HG03439 (cell line): ENCODE results near the gene FSTL4.

Experiments used
- ATAC-seq: cut with Tn5 transposase; IDR thresholded peaks from one replicate; pipeline ENCODE4 v1.9.1; 2021; ENCODE audit warnings: mild to moderate bottlenecking, moderate library complexity; ENCODE audit not compliant: unreplicated experiment

FSTL4 gene

DNA sequence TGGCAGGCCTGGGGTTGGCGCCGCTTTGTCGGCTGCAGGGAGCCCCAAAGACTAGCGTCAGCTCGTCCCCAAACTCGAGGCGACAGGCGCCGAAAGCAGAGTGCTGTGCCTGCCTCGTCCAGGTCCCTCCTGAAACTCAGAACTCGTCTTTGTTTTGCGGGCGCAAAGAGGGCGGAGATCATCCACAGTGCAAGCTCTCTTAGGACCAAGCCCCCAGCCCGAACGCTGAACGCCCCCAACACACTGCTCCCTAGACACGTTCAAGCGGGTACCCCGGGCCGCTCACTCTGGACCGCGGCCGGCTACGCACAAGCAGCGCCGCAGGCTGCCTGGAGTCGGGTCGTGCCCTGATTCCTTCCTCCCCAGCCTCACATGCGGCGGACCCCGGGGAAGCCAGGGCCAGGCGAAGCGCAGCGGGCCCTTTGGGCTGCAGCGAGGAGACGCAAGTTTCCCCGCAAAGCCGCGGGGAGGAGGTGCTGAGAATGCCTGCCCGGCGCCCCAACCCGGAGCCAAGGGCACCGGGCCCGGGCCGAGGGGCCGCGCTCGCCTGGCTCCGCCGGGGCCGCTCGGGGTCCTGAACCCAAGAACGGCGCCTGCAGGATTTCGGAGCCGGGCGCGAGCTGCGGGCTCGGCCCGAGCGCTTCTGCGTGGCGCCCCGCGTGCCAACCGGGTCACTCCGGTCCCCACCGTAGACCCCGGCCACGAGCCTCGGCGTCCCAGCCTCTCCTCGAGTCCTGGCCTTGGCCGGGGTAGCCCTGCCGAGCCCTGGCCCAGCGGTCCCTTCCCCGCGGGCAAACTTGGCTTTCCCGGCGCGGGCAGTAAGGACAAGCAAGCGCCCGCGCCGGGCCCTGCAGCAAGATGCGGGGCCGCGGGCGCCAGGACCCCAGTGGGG, 738 bp downstream of the FSTL4 start:
- ATAC-seq: no peak

DNA sequence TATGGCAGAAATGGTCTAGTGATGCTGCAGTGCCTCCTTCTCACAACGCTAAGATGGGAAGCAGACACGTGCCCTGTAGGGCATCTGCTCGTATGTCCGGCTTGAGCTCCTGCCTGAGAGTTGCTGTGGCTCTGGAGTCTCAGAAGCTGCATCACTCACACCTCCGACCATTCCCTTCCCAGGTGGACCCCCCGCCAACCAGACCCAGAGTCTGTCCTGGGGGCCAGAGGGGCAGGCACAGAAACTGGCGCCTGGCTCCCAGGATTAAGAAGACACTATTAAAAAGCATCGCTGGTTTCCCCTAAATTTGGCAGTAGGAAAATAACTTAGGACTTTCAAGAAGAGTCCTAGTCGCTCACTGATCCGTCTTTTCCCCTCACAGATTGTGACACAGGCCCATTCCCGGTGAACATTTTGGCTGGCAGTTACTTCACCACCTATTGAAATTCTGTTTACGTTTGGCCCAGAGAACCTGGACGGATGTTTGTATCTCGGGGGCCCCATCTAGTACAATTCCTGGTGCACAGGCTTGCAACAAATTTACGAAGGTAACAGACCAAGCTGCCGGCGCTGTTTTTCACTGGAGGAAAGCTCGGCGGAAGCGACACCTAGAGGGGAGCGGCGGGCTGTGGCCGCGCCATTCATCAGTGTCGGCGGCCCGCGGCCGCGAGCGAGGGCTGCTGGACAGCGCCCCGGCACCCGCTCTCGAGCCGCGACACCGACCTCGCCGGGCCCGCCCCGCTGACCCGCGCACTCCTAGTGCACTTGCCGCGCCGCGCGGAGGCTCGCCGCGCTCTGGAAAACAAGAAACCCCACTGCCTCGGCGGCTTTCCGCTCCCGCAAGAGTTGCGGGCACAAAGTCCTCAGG, 1.6 kb downstream of the FSTL4 start:
- ATAC-seq: no peak

DNA sequence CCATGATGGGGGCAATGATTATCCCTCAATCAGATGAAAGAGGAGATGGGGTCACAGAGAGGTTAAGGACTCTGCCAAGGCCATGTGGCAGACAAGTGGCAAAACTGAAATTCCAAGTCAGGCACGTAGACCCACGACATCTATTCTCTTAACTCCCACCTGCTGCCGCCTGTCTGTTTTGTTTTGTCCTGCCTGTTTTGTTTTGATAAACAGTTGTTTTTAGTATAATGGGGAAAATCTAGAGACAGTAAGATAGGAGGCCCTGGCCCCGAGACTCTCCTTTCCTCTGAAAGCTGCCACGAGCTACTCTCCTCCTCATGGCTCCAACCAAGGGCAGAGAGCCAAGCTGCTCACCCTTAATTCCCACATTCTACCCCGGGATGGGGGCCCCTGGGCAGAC, 4.9 kb downstream of the FSTL4 start:
- ATAC-seq: no peak

DNA sequence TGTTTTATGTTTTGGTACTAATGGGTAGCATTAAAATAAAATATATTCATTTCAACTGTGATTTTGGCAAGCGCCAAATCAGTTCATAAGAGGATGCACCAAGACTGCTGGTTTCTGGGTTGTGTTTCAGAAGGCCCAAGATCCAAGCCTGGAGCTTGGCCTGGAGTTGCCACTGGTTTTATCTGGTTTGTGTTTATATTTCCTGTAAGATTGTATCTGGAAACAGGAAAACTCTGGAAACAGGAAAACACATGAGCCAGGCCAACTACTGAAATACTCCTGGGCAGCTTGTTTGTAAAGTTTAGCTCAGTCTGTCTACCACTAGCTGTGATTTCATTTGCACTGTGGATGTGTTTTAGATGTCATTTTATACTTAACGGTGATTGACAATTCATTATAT, 5.5 kb downstream of the FSTL4 start:
- no peak for ATAC-seq

DNA sequence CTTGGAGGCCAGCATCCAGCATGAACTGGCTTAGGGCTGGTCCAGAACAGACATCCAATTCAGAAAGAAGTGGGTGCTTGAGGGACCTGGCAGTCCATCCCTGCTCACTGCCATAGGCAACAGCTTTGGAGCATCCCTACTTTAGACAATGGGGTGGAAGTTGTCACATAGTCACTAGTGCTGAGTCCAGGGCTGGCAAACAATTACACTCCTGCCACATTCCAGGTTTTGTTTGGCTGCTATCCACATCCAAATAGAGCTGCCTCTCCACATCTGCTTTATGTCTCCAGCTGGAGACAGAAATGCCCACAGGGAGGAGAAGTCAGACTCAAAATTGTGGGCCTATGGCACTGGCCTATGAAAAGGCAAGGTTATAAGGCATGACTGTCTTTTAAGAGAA, 7.0 kb downstream of the FSTL4 start:
- ATAC-seq: no peak

DNA sequence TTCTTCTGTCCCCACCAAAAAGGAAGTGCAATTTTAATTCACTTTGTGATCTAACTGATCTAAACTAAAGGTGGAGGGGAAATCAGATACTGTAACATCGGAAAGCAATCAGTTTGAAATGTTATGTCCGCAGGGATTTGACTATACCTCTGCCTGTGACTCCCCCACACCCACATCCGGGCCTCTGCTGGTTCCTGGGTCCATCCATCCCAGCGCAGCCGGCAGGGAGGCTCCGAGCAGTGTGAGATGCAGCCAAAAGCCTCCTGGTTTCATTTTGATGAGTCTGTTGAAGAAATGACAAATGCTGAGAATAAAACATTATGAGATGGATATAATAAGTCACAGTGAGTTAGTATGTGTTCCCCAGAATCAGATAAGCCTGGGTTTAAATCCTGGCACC, 8.6 kb downstream of the FSTL4 start:
- ATAC-seq: no peak

DNA sequence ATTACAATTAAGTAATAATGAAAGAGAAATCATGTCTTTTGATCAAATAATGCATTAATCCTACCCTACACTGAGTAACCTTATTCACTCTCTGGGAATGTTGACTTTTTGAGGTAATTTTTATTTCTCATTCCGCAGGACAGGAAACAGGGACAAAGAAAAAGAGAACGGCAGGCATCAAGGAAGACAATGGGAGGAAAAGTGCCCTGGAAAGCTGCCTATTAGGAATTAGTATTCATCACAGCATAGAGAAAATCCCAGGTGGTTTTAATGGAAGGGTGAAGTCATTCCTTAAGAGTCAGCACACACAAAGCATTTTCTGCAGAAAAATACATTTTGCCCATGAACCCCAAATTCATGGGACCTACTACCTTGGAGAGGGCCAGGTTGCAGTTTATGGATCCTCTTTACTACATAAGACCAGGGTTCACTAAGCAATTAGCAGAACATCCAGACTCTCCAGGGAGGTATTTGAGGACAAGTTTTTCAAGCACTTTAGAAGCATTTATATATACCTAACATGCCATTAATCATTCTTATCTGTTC, 9.4 kb downstream of the FSTL4 start:
- no peak for ATAC-seq

DNA sequence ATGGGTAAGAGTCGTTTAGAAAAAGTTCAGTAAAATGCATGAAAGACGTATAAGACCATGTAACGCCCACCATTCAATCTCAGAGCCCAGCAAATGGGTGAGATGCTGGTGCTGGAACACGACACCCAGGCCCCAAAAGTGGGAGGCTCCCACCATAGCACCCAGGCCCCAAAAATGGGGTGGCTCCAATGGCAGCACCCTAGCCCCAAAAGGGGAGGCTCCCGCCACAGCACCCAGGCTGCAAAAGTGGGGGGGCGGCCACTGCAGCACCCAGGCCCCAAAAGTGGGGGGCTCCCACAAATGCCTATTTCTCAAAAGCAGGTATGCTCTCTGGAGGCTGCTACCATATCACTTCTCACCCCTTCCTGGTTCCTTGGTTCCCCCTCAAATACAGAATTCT, 12.7 kb downstream of the FSTL4 start:
- no peak for ATAC-seq

DNA sequence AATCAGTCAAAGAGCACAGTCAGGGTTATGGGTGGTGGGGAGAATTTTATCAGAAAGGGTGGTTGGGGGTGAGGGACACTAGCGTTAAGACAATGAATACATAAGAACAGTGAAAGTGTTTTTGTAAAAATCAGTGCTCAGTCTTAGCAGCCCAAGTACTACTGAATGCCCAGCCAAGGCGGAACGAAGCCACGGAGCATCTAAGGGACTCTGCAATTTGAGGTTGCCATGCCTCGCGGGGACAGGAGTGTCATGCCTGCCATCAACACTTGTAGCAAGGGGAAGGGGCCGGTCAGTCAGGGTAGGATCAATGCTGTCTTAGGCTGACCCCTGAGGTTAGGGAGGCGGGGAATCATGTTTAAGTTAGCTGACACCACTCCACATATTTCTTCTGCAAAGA, 13.3 kb downstream of the FSTL4 start:
- no peak for ATAC-seq

DNA sequence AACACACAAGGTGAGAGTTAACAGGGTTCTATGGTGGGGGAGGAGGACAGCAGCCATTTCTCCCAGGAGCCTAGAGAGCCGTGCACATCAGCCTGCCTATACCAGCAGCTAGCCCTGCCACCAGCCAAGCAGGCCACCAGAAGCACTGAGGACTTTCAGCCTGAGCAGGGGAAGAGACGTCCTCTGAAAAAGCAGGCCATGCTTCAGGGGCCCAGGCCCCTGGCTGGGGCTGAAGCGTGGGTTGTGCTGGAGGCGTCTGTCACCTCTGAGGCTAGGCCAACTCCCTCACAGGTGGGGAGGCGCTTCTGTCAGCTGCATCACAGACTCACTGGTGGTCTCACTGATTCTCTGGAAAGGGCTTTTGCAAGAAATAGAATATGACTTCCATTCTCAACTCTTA, 16.3 kb downstream of the FSTL4 start:
- no peak for ATAC-seq

DNA sequence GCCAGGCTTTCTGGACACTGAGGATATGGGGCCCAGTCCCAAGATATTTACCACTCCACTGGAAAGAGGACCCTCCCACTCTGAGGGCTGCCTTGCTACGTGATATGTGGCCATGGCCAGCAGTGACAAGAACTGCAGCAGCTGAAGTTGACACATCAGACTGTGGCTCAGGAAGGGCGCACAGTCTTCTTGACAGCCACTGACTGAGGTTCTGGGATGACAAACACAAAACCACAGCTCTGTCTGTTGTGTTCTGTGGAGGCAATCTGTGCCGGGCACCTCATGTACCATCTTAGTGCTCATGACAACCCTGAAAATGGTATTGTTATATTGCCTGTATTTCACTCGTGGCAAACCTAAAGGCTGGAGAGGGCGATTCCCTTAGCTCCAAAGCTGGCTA, 16.9 kb downstream of the FSTL4 start:
- ATAC-seq: no peak

DNA sequence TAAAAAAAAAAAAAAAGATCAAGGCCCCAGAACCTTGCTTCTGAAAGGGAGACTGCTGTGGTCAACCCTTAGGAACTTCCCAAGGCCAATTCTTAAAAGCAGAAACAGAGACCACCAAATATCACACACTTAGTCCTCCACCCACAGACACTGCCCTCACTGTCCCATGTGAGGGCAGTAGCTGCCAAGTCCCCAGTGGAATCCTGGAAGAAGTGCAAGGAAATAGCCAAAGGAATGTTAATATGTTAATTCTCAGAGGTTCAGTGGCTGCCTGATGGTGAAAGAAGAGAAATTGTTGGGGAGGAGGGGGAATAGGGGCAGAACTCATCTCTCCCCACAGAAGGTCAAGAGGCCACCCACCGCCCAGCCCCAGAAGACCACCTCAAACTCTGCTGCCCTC, 23.1 kb downstream of the FSTL4 start:
- no peak for ATAC-seq

DNA sequence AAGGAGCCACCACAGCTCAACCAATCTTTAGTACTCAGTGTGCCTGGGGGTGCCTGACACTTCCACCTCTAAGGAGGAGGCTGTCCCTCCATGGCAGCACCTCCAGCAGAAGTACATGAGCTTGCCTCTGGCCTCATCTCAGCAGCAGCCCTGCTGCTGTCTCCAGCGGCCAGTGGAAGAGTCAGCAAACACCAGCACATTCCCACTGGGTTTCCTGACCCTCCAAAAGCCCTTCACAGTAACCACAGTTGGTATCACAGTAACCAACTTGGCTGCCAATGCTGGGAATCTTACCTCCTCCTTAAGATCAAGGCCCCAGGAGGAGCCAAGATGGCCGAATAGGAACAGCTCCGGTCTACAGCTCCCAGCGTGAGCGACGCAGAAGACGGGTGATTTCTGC, 29.4 kb downstream of the FSTL4 start:
- ATAC-seq: no peak

DNA sequence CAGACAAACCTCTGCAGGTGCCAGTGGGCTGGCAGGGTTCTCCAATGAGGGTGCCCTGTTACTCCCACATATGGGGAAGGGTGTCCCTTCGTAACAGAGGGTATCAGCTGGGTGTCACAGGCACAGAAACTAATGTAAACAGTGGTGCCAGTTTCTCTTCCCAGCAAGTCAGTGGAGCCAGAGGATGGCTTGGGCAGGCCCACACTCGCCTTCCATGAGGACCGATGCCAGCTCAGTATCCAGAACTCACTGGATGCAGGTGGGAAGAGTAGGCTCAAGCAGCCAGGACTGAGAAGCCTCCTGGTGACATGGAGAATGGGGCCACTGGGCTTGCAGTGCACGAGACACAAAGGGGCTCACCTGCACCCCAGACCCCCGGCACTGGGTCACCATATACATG, 30.4 kb downstream of the FSTL4 start:
- no peak for ATAC-seq

DNA sequence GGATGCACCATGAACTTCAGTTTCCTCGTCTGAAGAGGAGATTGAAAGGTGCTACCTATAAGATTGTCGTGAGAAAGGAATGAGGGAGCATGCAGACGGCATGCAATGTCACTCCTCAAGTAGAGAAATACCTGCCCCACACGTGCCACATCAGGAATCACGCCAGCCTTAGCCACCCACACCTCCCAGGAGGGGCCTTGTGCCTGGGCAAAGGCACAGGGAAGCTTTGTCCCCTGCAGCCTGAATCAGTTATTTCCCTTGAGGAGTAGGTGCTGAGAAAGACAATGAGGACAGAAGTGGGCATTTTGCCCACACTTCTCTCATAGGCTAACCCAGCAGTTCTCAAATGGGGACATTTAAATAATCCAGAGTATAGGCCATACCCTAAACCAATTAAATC, 31.0 kb downstream of the FSTL4 start:
- no peak for ATAC-seq

DNA sequence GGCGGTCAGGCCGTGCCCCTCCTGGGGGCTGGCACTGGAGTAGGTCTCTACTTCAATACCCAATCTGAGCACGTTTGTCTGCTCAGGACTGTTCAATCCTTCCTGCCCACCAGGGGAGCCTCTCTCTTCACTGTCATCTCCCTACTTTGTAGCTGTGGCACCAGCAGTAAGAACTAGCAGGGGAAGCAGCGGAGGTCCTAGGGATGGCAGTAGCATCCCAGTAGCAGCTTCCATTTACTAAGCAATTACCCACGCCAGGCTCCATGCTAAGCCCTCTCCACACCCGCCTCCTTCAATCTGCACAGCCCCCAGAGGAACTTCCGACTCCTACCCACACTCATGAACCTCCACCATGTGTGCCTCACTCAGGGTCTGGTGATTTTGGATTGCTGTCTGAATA, 31.7 kb downstream of the FSTL4 start:
- no peak for ATAC-seq

DNA sequence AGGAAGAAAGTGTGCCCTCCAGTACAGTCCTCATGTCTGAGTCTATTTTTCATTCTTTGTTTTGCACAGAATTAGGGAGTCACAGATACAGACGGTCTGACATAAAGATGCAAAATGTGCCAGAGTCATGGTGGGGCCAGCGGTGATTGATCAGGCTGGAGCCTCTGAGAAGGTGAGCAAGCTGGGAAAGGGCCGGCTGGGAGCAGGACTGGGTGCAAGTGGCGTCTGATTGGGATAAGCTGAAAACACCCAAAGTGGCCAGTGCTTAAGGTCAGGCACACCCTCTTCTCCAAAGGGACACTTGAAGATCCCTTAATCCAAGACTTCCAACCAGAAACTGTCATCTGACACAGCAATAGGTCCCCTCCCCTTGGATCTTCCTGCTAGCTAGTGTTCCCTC, 32.6 kb downstream of the FSTL4 start:
- no peak for ATAC-seq

DNA sequence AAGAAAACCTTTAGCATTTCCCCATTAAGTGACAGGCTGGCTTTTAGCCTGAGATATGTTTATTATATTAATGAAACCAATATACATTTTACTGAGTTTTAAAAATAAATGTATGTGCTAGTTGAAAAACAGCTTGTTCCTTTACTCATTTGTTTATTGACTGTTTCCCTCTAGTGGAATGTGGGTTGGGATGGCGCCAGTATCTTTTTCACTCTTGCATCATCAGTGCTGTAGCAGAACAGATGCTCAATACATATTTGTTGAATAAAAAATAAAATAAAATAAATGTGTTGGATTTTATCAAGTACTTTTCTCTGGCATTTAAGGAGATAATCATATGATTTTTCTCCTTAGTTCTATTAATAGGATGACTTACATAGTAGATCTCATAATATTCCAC, 43.0 kb downstream of the FSTL4 start:
- ATAC-seq: no peak

DNA sequence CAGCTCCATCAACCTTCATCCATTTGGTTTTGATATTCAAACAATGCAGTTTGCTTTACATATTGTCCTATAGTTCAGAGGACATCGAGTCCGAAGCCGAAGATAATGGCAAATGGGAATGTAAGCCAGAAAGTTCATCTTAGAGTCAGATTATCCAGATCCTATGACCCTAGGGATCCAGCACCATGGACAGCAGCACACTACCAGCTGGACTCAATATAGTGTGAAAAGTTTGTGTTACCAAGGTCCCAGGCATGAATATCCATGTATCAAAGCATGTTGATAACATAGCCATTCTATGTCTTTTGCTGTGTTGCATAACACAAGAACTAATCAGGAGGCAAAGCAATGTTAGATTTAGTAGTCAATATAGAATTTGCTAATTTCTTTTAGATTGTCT, 46.3 kb downstream of the FSTL4 start:
- ATAC-seq: no peak

DNA sequence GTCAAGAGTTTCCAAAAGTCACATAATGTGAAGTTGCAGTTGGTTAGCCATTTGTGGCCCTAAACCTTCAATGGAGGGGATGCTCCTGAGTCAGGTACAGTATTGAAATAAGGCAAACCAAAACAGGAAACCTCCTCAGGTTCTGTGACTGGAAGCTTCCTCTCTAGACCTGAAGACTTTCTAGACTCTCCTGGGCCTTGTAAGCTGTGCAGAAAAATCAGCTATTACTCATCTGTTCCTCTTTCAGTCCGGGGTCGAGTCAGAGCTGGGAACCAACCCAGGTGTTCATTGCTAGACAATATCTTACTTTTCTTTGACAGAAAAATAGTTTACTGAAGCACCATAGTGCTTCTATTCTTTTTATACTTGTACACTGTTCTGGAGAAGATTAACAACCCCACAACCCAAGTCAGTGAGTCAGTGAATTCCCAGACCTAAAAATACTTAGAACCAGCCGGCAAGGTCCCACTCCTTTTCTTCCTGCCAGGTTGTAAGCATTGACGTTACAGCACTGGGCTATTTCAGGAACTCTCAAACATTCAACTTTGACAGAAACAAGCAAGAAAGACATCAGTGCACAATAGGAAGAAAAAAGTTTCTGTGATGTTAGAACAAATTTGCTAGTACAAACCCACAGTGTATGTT, 47.3 kb downstream of the FSTL4 start:
- ATAC-seq: no peak

DNA sequence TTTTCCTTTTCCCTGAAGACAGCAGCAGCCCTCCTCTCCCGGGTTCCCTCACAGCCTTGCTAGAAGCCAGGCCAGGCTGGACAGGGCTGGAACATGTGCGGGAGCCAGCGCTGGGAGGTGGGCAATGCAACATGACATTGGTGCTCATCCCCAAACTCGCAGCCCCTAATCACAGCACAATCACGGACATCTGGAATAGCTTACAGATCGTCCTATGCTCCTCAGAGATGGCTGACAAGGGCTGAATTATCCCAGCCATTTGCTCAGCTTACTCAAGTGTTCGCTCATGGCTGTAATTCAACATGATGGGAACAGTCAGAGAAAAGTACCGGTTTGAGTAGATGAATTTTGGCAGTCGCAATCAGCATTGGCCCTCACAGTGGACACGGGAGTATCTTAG, 49.8 kb downstream of the FSTL4 start:
- no peak for ATAC-seq
